Esophagus muscularis mucosa (tissue), 3 donors: ENCODE measurements around the gene PVR.

ENCODE experiments used
- POLR2A ChIP-seq: fragments of 450-650 bp; IDR thresholded peaks from one replicate; pipeline ENCODE4 v1.6.1; 2017; ENCODE audit warnings: antibody characterized with exemption, moderate library complexity, mild to moderate bottlenecking, low read depth
- POLR2AphosphoS5 ChIP-seq, 2 donors: sonication (generic); formaldehyde crosslinking; IDR thresholded peaks; one replicate each; pipeline ENCODE4 v1.6.1; 2017; ENCODE audit warnings: antibody characterized with exemption in 2 of 2
- TF ChIP-seq, protein P1 (sequence below), 3 experiments: fragments of 200-600 bp in 2 of 3; fragments of 450-650 bp in 1 of 3; sonication (generic) in 2 of 3; IDR thresholded peaks; one replicate each; pipeline ENCODE4 v1.5.1; 2017 to 2019; ENCODE audit warnings: antibody characterized with exemption in 3 of 3, mild to moderate bottlenecking in 2 of 3, moderate library complexity in 1 of 3

DNA sequence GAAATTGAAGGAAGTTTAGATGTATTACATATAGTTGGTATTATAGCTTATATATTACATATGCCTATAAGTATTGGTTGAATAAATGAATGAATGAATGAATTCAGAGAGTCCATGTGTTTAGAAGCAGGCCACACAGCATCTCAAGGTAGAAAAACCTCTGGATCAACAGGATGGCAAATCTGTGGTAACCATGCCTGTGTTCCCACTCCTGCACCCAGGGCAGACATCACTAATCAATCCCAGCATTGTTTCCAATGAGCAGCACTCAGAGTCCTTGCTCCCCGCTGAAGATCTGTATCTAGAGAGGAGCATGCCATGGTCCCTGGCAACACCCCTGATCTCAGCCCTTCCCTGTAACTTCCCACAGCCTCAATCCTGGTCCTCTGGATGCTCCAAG lies 28.5 kb downstream of the PVR start:
- no peak for TF ChIP-seq POLR2AphosphoS5 (IDR thresholded peaks at IDR 0.05)
- TF ChIP-seq, protein P1, sequence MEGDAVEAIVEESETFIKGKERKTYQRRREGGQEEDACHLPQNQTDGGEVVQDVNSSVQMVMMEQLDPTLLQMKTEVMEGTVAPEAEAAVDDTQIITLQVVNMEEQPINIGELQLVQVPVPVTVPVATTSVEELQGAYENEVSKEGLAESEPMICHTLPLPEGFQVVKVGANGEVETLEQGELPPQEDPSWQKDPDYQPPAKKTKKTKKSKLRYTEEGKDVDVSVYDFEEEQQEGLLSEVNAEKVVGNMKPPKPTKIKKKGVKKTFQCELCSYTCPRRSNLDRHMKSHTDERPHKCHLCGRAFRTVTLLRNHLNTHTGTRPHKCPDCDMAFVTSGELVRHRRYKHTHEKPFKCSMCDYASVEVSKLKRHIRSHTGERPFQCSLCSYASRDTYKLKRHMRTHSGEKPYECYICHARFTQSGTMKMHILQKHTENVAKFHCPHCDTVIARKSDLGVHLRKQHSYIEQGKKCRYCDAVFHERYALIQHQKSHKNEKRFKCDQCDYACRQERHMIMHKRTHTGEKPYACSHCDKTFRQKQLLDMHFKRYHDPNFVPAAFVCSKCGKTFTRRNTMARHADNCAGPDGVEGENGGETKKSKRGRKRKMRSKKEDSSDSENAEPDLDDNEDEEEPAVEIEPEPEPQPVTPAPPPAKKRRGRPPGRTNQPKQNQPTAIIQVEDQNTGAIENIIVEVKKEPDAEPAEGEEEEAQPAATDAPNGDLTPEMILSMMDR (IDR thresholded peaks at IDR 0.05) = no peak
- no peak for TF ChIP-seq POLR2A
